HG02610 (cell line): ENCODE results near the gene TRIM45.
"Not testable (repeated sequence)": the region's sequence is repeated elsewhere in the genome, so short reads cannot be mapped to it uniquely, and the experiment has no call there.

Experiments used
- ATAC-seq: cut with Tn5 transposase; IDR thresholded peaks from one replicate; pipeline ENCODE4 v1.9.1; 2021; ENCODE audit warnings: mild to moderate bottlenecking, moderate library complexity; ENCODE audit not compliant: unreplicated experiment

TRIM45 gene

DNA sequence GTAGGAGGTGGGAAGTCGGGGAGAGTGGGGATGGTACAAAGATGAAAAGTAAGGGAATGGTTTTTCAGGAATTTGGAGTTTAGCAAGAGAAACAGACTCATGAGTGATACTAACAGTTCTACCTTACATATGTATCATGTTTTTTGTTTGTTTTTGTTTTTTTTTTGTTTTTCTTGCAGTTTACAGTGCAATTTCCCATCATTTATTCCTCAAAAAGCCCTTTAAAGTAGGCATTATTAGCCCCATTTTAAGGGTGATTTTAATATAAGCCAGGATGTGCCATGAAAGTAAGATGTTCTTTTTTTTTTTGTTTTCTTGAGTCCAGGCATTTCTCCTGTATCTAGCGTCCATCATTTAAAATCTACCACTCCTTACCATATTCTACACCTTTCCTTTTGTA lies 13.8 kb upstream of the TRIM45 start:
- no peak for ATAC-seq

DNA sequence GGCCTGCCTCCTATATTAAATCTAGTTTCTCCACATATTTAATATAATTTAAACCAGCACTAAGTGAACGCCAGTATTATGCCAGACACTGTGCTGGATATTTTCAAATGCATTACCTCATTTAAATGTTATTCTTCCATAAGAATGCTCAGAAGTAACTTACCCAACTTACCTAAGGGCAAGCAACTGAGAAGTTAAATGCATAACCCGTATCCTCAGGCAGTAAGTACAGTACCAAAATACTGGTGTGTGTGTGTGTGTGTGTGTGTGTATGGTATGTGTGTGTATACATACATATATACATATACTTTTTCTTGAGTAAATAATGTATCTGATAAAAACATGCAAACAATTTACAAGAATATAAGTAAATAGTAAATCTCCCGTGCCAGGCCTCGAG lies 9.0 kb upstream of the TRIM45 start:
- no peak for ATAC-seq

GRCh38 chr1:117128323-117129079 lies 7.0 kb upstream of the TRIM45 start:
- ATAC-seq = no peak

- ATAC-seq = no peak
Observed at GRCh38 chr1:117127795-117128194, 6.2 kb upstream of the TRIM45 start.

- no peak for ATAC-seq
Observed at GRCh38 chr1:117124661-117125060, 3.1 kb upstream of the TRIM45 start.

GRCh38 chr1:117123274-117123673 lies 1.7 kb upstream of the TRIM45 start:
- ATAC-seq = no peak

DNA sequence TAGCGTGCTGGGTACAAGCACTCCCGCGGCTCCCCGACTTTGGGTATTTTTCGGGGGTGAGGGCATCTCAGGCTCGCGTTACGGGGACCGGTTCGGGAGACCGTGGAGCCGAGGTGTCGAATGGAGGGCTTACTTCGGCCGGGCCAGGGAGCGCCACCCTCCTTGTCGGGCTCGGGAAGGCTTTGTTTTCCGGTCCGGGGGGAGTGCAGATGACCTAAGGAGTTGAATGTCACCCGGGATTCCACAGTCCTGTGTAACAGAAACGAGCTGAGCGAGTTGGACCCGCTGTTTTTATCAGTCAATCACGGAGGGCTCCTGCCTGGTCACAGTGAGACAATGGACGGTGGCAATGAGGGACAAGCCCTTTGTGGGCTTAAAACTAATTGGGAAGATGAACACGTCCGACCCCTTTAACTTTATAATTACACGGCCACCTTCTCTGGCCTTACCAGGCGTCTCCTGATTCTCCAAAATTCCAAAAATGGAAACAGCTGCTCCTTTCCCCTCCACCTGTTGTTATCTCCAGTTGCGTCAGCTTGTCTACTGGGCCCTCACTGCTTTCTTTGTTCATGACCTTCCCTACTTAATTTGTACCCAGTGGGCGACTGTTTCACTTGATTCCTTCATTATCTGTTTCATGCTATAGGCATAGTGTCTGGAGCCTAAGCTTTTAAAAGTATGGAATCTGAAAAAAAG lies 929 bp upstream of the TRIM45 start:
- no peak for ATAC-seq

GRCh38 chr1:117120774-117121588 lies 568 bp downstream of the TRIM45 start:
- no peak for ATAC-seq

- not testable (repeated sequence) for ATAC-seq
Observed at GRCh38 chr1:117119144-117119543, 2.4 kb downstream of the TRIM45 start.

- no peak for ATAC-seq
Observed at GRCh38 chr1:117118137-117118536, 3.4 kb downstream of the TRIM45 start.

DNA sequence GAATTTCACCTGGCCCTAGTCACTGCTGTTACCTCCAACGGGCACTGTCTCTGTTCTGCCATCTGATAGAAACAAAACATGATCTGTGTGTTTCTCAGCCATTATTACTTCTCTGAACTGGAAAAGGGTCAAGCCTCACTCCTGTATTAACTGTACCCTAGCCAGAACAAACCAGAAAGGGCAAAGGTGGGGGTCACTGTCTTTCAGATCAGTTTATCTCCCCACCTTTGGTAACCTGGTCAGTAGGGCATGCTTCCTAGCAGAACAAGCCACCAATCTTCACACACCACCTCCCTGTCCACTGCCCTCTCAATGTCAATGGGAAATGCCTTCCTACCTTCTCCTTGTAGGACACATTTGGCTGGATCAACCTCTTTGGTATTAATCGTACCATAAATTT lies 3.9 kb downstream of the TRIM45 start:
- ATAC-seq = no peak

DNA sequence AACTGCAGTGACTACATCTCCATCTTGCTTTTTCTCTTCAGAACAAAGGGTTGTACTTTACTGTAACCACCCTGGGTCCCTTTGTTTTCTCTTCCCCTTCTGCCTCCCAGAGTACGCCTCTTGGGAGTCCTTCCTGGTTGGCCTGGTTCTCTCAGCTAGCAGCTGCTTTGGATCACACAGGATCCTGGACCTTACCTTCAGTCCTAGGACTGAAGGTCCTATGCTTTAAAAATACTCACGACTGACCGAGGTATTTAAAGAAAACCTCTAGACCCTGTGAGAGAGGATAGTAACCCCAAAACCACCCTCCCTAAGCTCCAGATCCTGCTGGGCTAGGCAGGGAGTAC lies 4.8 kb downstream of the TRIM45 start:
- no peak for ATAC-seq

DNA sequence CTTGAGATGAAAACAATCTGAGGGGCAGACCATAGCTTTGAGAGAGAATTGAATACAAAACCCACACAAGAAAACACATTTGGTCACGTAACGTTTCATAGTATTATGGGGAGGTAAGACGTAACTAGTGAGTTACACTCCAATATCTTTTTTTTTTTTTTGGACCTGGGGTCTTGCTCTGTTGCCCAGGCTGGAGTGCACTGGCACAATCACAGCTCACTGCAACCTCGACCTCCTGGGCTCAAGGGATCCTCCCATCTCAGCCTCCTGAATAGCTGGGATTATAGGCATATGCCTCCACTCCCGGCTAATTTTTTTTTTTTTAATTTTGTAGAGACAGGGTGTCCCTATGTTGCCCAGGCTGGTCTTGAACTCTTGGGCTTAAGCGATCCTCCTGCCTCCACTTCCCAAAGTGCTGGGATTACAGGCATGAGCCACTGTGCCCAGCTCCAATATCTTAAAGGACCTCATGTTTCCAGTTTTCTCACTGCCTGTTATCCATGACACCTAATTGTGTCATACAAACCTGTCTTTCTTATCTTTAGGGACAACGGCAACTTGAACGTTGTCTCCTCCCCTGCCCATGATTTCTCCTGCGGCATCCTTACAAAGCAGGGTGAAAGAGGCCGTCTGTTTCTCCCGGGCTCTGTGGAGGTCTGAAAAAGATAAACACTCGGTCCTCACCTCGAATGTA lies 5.3 kb downstream of the TRIM45 start:
- no peak for ATAC-seq

GRCh38 chr1:117114877-117115276 lies 6.7 kb downstream of the TRIM45 start:
- ATAC-seq = no peak

GRCh38 chr1:117113199-117113598 lies 8.3 kb downstream of the TRIM45 start:
- no peak for ATAC-seq

GRCh38 chr1:117112047-117112717 lies 9.4 kb downstream of the TRIM45 start:
- ATAC-seq = no peak

GRCh38 chr1:117110774-117111173 lies 10.8 kb downstream of the TRIM45 start:
- no peak for ATAC-seq

GRCh38 chr1:117107364-117107763 lies 14.2 kb downstream of the TRIM45 start:
- ATAC-seq = no peak

GRCh38 chr1:117106478-117106877 lies 15.1 kb downstream of the TRIM45 start:
- no peak for ATAC-seq

- no peak for ATAC-seq
Observed at GRCh38 chr1:117105722-117106121, 15.8 kb downstream of the TRIM45 start.

GRCh38 chr1:117104986-117105385 lies 16.6 kb downstream of the TRIM45 start:
- no peak for ATAC-seq
